Peyer's patch (tissue), 4 donors: ENCODE results near the gene PIP5KL1.

Experiments used
- CTCF ChIP-seq, 6 experiments: fragments of 450-650 bp in 4 of 6; fragments of 200-600 bp in 2 of 6; sonication (generic) in 1 of 6; IDR thresholded peaks; one replicate each; pipeline ENCODE4 v1.5.1; 2017 to 2019; ENCODE audit warnings: antibody characterized with exemption in 6 of 6, mild to moderate bottlenecking in 3 of 6, moderate library complexity in 1 of 6
- POLR2A ChIP-seq, 2 donors: fragments of 450-650 bp; IDR thresholded peaks; one replicate each; pipeline ENCODE4 v1.5.1; 2017; ENCODE audit warnings: antibody characterized with exemption in 2 of 2, mild to moderate bottlenecking in 2 of 2, moderate library complexity in 2 of 2

DNA sequence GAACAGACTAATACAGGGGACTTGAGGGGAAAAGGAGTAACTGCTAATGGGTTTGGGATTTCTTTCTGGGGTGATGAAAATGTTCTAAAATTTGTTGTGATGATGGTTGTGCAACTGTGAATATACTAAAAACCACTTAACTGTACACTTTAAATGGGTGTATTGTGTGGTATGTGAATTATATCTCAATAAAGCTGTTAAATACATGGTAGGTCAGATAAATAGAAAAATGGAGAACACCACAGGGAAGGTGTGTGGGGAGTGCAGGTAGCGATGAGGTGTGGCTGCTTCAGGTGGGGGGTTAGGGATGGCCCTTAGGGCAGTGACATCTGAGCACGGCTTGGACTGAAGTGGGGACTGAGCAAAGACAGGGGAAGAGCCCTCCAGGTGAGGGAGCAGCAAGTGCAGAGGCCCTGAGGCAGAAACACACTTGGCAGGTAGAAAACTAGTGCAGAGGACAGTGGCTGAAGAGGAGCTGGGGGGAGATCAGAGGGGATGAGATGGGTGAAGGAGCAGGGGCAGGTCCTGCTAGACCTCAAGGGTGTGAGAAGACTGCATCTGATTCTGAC, 29.3 kb upstream of the PIP5KL1 start:
- TF ChIP-seq CTCF (IDR thresholded peaks at IDR 0.05), result no peak
- TF ChIP-seq POLR2A (IDR thresholded peaks at IDR 0.05), result no peak
